ENCODE results near the gene CRHR1.

DNA sequence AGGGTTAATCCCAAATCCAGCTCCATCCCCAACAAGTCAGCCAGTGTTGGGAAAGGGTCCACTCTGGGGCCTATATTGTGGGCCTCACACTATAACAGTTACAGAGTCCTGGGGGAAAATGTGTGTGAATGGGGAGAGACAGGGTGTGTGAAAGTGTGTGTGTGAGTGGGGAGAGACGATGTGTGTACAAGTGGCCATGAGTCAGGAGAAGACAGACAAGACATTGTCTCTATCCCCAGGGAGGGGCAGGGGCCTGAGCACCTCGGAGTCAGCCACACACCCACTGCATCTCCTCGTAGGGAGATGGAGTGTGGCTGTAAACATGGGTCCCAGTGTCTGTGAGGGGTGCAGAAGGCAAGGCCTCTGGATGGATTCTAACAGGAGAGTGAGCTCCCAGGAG is 2.9 kb downstream of the CRHR1 start:
- TF ChIP-seq CTCF (IDR thresholded peaks at IDR 0.05; ENCODE audit: low read length) (no peak), EZH2 (optimal IDR thresholded peaks at IDR 0.05; ENCODE audit: low read depth, low read length) (no peak), EZH2phosphoT487 (IDR thresholded peaks at IDR 0.05; ENCODE audit: low read length) (no peak)
